ENCODE measurements around the gene DBX1.
"Not testable (repeated sequence)": the region's sequence is repeated elsewhere in the genome, so short reads cannot be mapped to it uniquely, and the experiment has no call there.

Gene DBX1

DNA sequence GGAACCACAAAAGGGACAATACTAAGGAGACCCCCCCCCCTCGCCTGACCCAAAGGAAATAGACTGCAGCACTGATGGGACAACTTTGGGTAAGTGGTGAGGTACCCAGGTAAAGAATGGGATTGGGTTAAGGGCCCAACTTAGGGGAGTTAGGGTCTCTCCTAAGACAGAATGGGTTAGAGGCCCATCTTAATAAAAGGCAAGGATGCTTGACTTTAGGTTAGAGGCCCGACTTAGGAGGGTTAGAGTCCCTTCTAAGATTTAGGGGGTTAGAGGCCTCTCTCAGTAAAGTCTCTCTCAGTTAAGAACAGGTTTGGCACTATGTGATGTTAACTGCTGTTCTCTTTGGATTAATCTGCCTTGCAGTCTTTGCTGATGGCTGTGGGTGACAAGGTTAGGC lies 41.0 kb upstream of the DBX1 start:
- TF ChIP-seq, protein P1, sequence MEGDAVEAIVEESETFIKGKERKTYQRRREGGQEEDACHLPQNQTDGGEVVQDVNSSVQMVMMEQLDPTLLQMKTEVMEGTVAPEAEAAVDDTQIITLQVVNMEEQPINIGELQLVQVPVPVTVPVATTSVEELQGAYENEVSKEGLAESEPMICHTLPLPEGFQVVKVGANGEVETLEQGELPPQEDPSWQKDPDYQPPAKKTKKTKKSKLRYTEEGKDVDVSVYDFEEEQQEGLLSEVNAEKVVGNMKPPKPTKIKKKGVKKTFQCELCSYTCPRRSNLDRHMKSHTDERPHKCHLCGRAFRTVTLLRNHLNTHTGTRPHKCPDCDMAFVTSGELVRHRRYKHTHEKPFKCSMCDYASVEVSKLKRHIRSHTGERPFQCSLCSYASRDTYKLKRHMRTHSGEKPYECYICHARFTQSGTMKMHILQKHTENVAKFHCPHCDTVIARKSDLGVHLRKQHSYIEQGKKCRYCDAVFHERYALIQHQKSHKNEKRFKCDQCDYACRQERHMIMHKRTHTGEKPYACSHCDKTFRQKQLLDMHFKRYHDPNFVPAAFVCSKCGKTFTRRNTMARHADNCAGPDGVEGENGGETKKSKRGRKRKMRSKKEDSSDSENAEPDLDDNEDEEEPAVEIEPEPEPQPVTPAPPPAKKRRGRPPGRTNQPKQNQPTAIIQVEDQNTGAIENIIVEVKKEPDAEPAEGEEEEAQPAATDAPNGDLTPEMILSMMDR (IDR thresholded peaks at IDR 0.05) = no peak
- TF ChIP-seq ZFX (IDR thresholded peaks at IDR 0.05; ENCODE audit: borderline replicate concordance) = no peak
- H3K27ac ChIP-seq = no peak overlapping the region

DNA sequence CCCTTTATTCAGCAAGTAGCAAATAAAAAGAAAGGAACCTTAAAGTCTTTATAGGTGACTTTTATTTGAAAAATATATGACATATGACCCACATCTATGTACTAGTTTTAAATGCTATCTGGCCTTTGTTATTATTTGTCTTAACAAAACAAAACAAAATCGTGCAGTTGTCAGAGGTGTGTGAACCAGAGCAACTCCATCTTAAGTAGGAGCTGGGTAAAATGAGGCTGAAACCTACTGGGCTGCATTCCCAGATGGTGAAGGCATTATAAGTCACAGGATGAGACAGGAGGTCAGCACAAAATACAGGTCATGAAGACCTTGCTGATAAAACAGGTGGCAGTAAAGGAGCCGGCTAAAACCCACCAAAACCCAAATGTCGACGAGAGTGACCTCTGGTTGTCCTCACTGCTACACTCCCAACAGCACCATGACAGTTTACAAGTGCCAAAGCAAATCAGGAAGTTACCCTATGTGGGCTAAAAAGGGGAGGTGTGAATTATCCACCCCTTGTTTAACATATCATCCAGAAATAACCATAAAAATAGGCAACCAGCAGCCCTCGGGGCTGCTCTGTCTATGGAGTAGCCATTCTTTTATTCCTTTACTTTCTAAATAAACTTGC lies 40.2 kb upstream of the DBX1 start:
- H3K27ac ChIP-seq = not testable (repeated sequence)

- no peak overlapping the region for H3K27ac ChIP-seq
- TF ChIP-seq, protein P1 (IDR thresholded peaks at IDR 0.05) = no peak
- no peak for TF ChIP-seq ZFX (IDR thresholded peaks at IDR 0.05; ENCODE audit: borderline replicate concordance)
Measured at GRCh38 chr11:20197881-20198280, 37.6 kb upstream of the DBX1 start.

- TF ChIP-seq ZFX (IDR thresholded peaks at IDR 0.05; ENCODE audit: borderline replicate concordance) = no peak
- TF ChIP-seq, protein P1 (IDR thresholded peaks at IDR 0.05) = no peak
Measured at GRCh38 chr11:20194470-20194869, 34.2 kb upstream of the DBX1 start.

GRCh38 chr11:20193307-20193706 lies 33.0 kb upstream of the DBX1 start:
- no peak overlapping the region for H3K27ac ChIP-seq

More at GRCh38 chr11:20194470-20194869, 34.2 kb upstream of the DBX1 start:
- no peak overlapping the region for H3K27ac ChIP-seq

DNA sequence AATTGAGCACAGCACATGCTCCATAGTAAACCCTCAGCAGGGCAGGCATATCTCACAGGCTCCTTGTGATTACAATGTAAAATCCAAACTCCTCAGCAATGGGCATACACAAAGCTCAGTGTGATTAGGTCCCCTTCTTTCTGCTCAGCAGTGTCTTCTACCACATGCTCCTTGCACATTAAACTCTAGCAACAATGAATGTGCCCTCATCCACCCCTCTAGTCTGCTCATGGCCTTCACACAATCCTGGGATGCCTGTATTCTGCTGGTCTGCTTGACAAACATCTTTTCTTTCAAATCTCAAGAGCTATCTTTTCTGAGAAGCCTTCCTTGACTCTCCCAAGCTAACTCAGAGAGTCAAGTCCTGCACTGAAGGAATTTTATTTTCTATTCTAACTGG lies 32.4 kb upstream of the DBX1 start:
- TF ChIP-seq, protein P1 (IDR thresholded peaks at IDR 0.05) = no peak
- no peak for TF ChIP-seq ZFX (IDR thresholded peaks at IDR 0.05; ENCODE audit: borderline replicate concordance)
- H3K27ac ChIP-seq = no peak overlapping the region

More at GRCh38 chr11:20193307-20193706, 33.0 kb upstream of the DBX1 start:
- TF ChIP-seq, protein P1 (IDR thresholded peaks at IDR 0.05) = no peak

GRCh38 chr11:20192151-20192550 lies 31.9 kb upstream of the DBX1 start:
- H3K27ac ChIP-seq = no peak overlapping the region
- TF ChIP-seq, protein P1 (IDR thresholded peaks at IDR 0.05) = no peak
- TF ChIP-seq ZFX (IDR thresholded peaks at IDR 0.05; ENCODE audit: borderline replicate concordance) = no peak

DNA sequence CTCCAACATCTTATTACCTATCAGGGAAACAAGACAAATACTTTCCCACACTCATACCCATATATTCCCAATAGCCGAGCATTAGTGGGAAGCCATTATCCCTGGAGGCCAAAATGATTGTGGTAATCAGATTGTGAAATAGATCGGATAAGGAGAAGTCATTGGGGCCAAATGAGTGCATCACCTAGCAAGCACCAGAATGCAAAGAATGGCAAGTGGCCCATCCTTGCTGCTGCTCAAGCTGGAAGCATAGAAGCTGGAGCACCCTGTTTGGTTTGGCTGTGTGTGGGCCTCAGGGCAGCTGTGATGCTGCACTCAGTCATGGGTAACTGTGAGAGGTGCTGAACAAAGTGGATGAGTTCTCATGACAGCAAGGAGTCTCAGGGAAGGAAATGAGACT lies 18.7 kb upstream of the DBX1 start:
- H3K27ac ChIP-seq = no peak overlapping the region
- TF ChIP-seq, protein P1 (IDR thresholded peaks at IDR 0.05) = no peak
- TF ChIP-seq ZFX (IDR thresholded peaks at IDR 0.05; ENCODE audit: borderline replicate concordance) = no peak
